Ascending aorta (tissue), 2 donors: ENCODE measurements around the gene LHFPL6. TPM values are rescaled to one million over a fixed set of nuclear protein-coding genes. Genes with fewer than 3 reads are reported as not detected.

Experiments used
- DNase-seq, 2 donors: peaks; one replicate each; pipeline ENCODE4 v3.0.0-alpha.2; 2019; ENCODE audit warnings: low spot score in 2 of 2
- H3K27ac ChIP-seq, 2 donors: fragments of 200-600 bp; sonication (generic); one replicate each; pipeline ENCODE4 v1.5.1; 2016 to 2017; ENCODE audit warnings: mild to moderate bottlenecking in 1 of 2
- H3K27me3 ChIP-seq: fragments of 200-600 bp; sonication (generic); one replicate; pipeline ENCODE4 v1.5.1; 2017
- H3K36me3 ChIP-seq, 2 donors: fragments of 200-600 bp; sonication (generic); one replicate each; pipeline ENCODE4 v1.5.1; 2016
- H3K4me1 ChIP-seq, 2 donors: fragments of 200-600 bp; sonication (generic); one replicate each; pipeline ENCODE4 v1.5.1; 2016 to 2017; ENCODE audit warnings: mild to moderate bottlenecking in 1 of 2
- H3K4me3 ChIP-seq, 2 donors: fragments of 200-600 bp; sonication (generic); one replicate each; pipeline ENCODE4 v1.5.1; 2016 to 2017; ENCODE audit warnings: mild to moderate bottlenecking in 1 of 2
- H3K9me3 ChIP-seq, 2 donors: fragments of 200-600 bp; sonication (generic); one replicate each; pipeline ENCODE4 v1.5.1; 2016
- intact Hi-C: fragments of 100-400 bp; cut with DNase I; formaldehyde crosslinking; loops from one replicate; pipeline ENCODE4 v1.15.1; 2023
- total RNA-seq: library from RNA; depleted of rRNA; stranded (reverse); fragments of >200 nt; gene quantifications from one replicate; pipeline ENCODE4 v1.1.0, GENCODE V29; 2016
- TF ChIP-seq, protein P1 (sequence below), 3 experiments: fragments of 200-600 bp in 2 of 3; fragments of 450-650 bp in 1 of 3; sonication (generic) in 2 of 3; IDR thresholded peaks; one replicate each; pipeline ENCODE4 v1.5.1; 2016 to 2019; ENCODE audit warnings: antibody characterized with exemption in 3 of 3, mild to moderate bottlenecking in 1 of 3, moderate library complexity in 1 of 3

The LHFPL6 gene
- total RNA-seq, 1 donor from 2014 or later = 69.4 TPM

DNA sequence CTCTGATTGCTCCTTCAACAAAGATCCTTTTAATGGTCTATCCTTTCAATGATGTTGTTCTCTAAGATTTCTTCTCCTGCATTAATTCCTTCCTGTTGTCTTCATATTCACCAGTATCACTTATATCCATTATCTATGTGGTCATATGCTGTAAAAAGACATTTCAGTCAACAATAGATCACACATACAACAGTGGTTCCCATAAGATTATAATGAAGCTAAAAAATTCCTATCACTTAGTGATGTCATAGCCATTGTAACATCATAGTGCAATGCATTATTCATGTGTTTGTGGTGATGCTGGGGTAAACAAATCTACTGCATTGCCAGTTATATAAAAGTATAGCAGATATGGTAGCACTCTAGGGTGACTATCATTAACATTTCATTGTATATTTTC is 266.1 kb downstream of the LHFPL6 start:
- Histone ChIP-seq H3K9me3 (no peaks in the 10 kb centered on the region), H3K36me3 (no peaks in the 10 kb centered on the region), H3K4me3 (no peak overlapping the region), H3K4me1 (no peaks in the 10 kb centered on the region), H3K27ac (no peak overlapping the region), H3K27me3 (no peaks in the 10 kb centered on the region)
- TF ChIP-seq, protein P1, sequence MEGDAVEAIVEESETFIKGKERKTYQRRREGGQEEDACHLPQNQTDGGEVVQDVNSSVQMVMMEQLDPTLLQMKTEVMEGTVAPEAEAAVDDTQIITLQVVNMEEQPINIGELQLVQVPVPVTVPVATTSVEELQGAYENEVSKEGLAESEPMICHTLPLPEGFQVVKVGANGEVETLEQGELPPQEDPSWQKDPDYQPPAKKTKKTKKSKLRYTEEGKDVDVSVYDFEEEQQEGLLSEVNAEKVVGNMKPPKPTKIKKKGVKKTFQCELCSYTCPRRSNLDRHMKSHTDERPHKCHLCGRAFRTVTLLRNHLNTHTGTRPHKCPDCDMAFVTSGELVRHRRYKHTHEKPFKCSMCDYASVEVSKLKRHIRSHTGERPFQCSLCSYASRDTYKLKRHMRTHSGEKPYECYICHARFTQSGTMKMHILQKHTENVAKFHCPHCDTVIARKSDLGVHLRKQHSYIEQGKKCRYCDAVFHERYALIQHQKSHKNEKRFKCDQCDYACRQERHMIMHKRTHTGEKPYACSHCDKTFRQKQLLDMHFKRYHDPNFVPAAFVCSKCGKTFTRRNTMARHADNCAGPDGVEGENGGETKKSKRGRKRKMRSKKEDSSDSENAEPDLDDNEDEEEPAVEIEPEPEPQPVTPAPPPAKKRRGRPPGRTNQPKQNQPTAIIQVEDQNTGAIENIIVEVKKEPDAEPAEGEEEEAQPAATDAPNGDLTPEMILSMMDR (IDR thresholded peaks at IDR 0.05) = no peak
- intact Hi-C loops = no loop called here
- DNase-seq = no peak

DNA sequence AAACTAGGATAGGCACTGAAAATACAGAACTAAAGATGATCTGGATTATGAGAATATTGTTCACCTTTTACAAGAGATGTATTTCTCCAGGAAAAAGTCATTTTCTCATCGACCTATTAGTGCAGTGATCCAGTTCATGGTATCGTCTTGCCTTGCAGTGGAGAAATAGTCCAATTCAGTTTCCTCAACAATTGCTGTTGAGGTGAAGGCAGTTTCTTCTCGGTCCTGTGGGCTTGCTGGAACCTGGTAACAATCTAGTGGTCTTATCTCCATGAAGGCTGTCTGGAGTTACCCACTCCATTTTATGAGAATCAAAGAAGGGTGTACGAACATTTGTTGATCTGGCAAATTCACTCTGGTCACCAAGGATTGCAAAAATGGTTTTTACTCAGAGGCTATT is 266.8 kb downstream of the LHFPL6 start:
- H3K4me3 ChIP-seq = no peak overlapping the region

DNA sequence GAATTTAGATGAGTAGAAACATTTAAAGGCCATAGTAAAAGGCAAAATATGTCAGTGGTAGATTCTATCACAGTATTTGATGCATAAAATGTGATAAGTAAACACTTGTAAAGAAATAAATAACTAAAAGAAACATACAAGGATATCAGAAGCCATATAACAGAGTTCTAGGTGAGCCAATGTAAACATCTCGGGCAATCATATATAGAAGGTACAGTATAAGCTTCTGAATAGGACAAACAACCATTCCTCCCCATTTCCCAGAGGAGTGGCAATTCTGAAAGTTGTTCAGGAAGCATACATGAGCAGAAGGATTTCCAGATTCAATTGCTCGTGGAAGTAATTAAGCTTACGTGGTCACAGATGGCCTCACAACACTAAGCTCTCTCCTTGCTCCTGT is 267.3 kb downstream of the LHFPL6 start:
- DNase-seq = no peak
- Histone ChIP-seq H3K36me3 (no peaks in the 10 kb centered on the region), H3K27ac (no peak overlapping the region), H3K4me1 (no peaks in the 10 kb centered on the region), H3K27me3 (no peaks in the 10 kb centered on the region), H3K9me3 (no peaks in the 10 kb centered on the region), H3K4me3 (no peak overlapping the region)
- intact Hi-C loops = no loop called here
- TF ChIP-seq, protein P1 (IDR thresholded peaks at IDR 0.05) = no peak

More for the DNA sequence above, 266.8 kb downstream of the LHFPL6 start:
- DNase-seq = no peak
- H3K9me3 ChIP-seq = no peaks in the 10 kb centered on the region
- TF ChIP-seq, protein P1 (IDR thresholded peaks at IDR 0.05) = no peak
- intact Hi-C loops = no loop called here
- H3K27me3 ChIP-seq = no peaks in the 10 kb centered on the region
- H3K4me1 ChIP-seq = no peaks in the 10 kb centered on the region
- no peaks in the 10 kb centered on the region for H3K36me3 ChIP-seq
- no peak overlapping the region for H3K27ac ChIP-seq

DNA sequence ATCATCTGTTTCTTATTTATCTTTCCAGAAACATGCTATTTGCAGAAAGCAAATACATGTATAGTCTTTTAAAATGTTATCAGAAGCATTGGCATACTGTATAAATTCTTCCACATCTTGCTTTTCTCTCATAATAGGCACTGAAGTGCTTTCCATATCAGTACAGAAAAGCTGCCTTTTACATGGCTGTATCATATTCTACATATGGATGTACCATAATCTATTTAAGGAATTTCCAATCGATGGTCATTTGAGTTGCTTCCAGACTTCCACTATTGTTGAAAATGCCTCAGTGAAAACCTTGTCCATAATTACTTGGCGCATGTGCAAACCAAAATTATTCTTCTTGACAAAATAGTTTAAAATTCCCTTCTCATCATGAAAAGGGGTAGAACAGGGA is 272.5 kb downstream of the LHFPL6 start:
- no peak overlapping the region for H3K27ac ChIP-seq
- no peak overlapping the region for H3K4me3 ChIP-seq
- TF ChIP-seq, protein P1 (IDR thresholded peaks at IDR 0.05) = no peak
- intact Hi-C loops = no loop called here
- no peaks in the 10 kb centered on the region for H3K36me3 ChIP-seq
- no peak for DNase-seq
- H3K4me1 ChIP-seq = no peaks in the 10 kb centered on the region
- H3K27me3 ChIP-seq = no peaks in the 10 kb centered on the region
- H3K9me3 ChIP-seq = no peaks in the 10 kb centered on the region

DNA sequence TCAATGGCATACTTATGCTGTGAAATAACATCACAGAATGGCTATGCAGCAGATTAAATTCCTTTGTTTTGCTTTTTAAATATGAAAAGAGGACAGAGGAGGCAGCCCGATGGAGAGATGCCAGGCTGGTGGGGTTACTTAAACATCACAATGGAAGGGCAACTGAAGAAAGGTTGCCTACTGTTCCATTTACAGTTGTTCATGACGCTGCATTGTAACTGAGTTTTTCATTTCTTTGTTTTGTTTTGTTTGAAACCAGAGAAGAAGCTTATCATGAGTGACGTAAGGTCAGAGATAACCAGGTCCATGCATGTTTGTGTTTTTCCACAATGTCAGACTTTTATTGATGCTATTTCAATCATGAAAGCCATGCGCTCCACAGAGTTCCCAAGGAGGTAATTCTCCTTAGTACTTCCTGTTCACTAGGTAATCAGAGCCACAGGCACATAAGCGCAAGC is 273.8 kb downstream of the LHFPL6 start:
- H3K27ac ChIP-seq = no peak overlapping the region

More for the DNA sequence above, 273.8 kb downstream of the LHFPL6 start:
- H3K9me3 ChIP-seq = no peaks in the 10 kb centered on the region
- no peaks in the 10 kb centered on the region for H3K36me3 ChIP-seq
- no peak overlapping the region for H3K4me3 ChIP-seq
- no peaks in the 10 kb centered on the region for H3K4me1 ChIP-seq
- TF ChIP-seq, protein P1 (IDR thresholded peaks at IDR 0.05) = no peak
- H3K27me3 ChIP-seq = no peaks in the 10 kb centered on the region
- no peak for DNase-seq
- intact Hi-C loops = no loop called here
